SK-N-SH treated with all-trans-retinoic acid at 6 μM for 48 hours (cell line): ENCODE results near the gene ETV6.

Experiments used
- ATAC-seq: fragments of 200-7000 bp; cut with Tn5 transposase; 3 replicates; pipeline ENCODE4 v1.9.1; 2020; ENCODE audit warnings: mild to moderate bottlenecking, moderate library complexity
- ARNTL ChIP-seq: fragments of 450-650 bp; formaldehyde crosslinking; IDR thresholded peaks from 2 replicates; pipeline ENCODE4 v1.5.0; 2020; ENCODE audit warnings: low read depth, mild to moderate bottlenecking, moderate library complexity, borderline replicate concordance
- BACH2 ChIP-seq: fragments of 250-450 bp; sonication (Bioruptor Pico); IDR thresholded peaks from 2 replicates; pipeline ENCODE4 v1.9.0; 2021; ENCODE audit warnings: mild to moderate bottlenecking, borderline replicate concordance
- CREB5 ChIP-seq: fragments of 250-450 bp; sonication (Bioruptor Pico); IDR thresholded peaks from 2 replicates; pipeline ENCODE4 v1.5.1; 2020; ENCODE audit warnings: low read depth, mild to moderate bottlenecking, moderate library complexity
- CSDC2 ChIP-seq: fragments of 250-450 bp; sonication (Bioruptor Pico); IDR thresholded peaks from 2 replicates; pipeline ENCODE4 v1.5.0; 2020; ENCODE audit warnings: mild to moderate bottlenecking, moderate library complexity
- CSRNP3 ChIP-seq: fragments of 250-450 bp; sonication (Bioruptor Pico); IDR thresholded peaks from 2 replicates; pipeline ENCODE4 v1.5.1; 2021; ENCODE audit warnings: mild to moderate bottlenecking, moderate library complexity
- ESRRG ChIP-seq: fragments of 250-450 bp; sonication (Bioruptor Pico); IDR thresholded peaks from 2 replicates; pipeline ENCODE4 v1.6.1; 2021; ENCODE audit warnings: mild to moderate bottlenecking
- ISL1 ChIP-seq: fragments of 250-450 bp; sonication (Bioruptor Pico); IDR thresholded peaks from 2 replicates; pipeline ENCODE4 v2.1.2; 2022; ENCODE audit warnings: mild to moderate bottlenecking, moderate library complexity
- OSR1 ChIP-seq: fragments of 250-450 bp; sonication (Bioruptor Pico); IDR thresholded peaks from 2 replicates; pipeline ENCODE4 v1.8.0; 2022; ENCODE audit warnings: moderate library complexity, mild to moderate bottlenecking, inconsistent platforms
- POU6F1 ChIP-seq: fragments of 250-450 bp; sonication (Bioruptor Pico); IDR thresholded peaks from 2 replicates; pipeline ENCODE4 v1.8.0; 2021; ENCODE audit warnings: low read depth, mild to moderate bottlenecking, moderate library complexity, borderline replicate concordance
- PPARA ChIP-seq: fragments of 250-450 bp; sonication (Bioruptor Pico); IDR thresholded peaks from 2 replicates; pipeline ENCODE4 v1.5.0; 2020; ENCODE audit warnings: mild to moderate bottlenecking, borderline replicate concordance
- RARB ChIP-seq: fragments of 250-450 bp; sonication (Bioruptor Pico); IDR thresholded peaks from 2 replicates; pipeline ENCODE4 v1.8.0; 2021; ENCODE audit warnings: mild to moderate bottlenecking, moderate library complexity
- SNAI2 ChIP-seq: fragments of 250-450 bp; sonication (Bioruptor Pico); IDR thresholded peaks from 2 replicates; pipeline ENCODE4 v1.5.0; 2020; ENCODE audit warnings: mild to moderate bottlenecking, moderate library complexity
- TOX ChIP-seq: fragments of 250-450 bp; sonication (Bioruptor Pico); IDR thresholded peaks from 2 replicates; pipeline ENCODE4 v1.8.0; 2021; ENCODE audit warnings: mild to moderate bottlenecking, moderate library complexity, borderline replicate concordance
- TSHZ2 ChIP-seq: fragments of 250-450 bp; sonication (Bioruptor Pico); IDR thresholded peaks from 2 replicates; pipeline ENCODE4 v1.5.0; 2020; ENCODE audit warnings: mild to moderate bottlenecking, moderate library complexity
- ZC3H10 ChIP-seq: fragments of 250-450 bp; sonication (Bioruptor Pico); IDR thresholded peaks from 2 replicates; pipeline ENCODE4 v1.5.1; 2021; ENCODE audit warnings: mild to moderate bottlenecking, moderate library complexity
- ZFP3 ChIP-seq: fragments of 250-450 bp; sonication (Bioruptor Pico); IDR thresholded peaks from 2 replicates; pipeline ENCODE4 v1.5.0; 2020; ENCODE audit warnings: mild to moderate bottlenecking, moderate library complexity
- ZFP30 ChIP-seq: fragments of 450-650 bp; formaldehyde crosslinking; IDR thresholded peaks from 2 replicates; pipeline ENCODE4 v1.5.0; 2022; ENCODE audit warnings: mild to moderate bottlenecking, moderate library complexity
- ZNF565 ChIP-seq: fragments of 450-650 bp; formaldehyde crosslinking; conservative IDR thresholded peaks from 2 replicates; pipeline ENCODE4 v1.5.0; 2020; ENCODE audit warnings: low read depth, mild to moderate bottlenecking, moderate library complexity
- ZNF70 ChIP-seq: fragments of 450-650 bp; formaldehyde crosslinking; IDR thresholded peaks from 2 replicates; pipeline ENCODE4 v1.5.0; 2020; ENCODE audit warnings: mild to moderate bottlenecking, moderate library complexity

Gene ETV6

GRCh38 chr12:11834104-11834812, 184.8 kb downstream of the ETV6 start (continued):
- TF ChIP-seq ZNF565 (CRISPR knock-in tag), result no peak
- no peak for TF ChIP-seq TSHZ2
- no peak for TF ChIP-seq ESRRG (CRISPR knock-in tag)
- no peak for TF ChIP-seq ZC3H10

GRCh38 chr12:11834931-11835330, 185.5 kb downstream of the ETV6 start:
- TF ChIP-seq SNAI2 (CRISPR knock-in tag) (no peak), ZNF565 (CRISPR knock-in tag) (no peak), ZC3H10 (no peak), CREB5 (CRISPR knock-in tag) (no peak), ISL1 (CRISPR knock-in tag) (no peak), TOX (CRISPR knock-in tag) (no peak)

GRCh38 chr12:11836282-11837151, 187.0 kb downstream of the ETV6 start:
- ATAC-seq, result no peak
- TF ChIP-seq ARNTL (CRISPR knock-in tag), result no peak
- TF ChIP-seq ZC3H10, result no peak
- TF ChIP-seq ZNF70 (CRISPR knock-in tag), result no peak
- TF ChIP-seq BACH2 (CRISPR knock-in tag), result no peak
- no peak for TF ChIP-seq ISL1 (CRISPR knock-in tag)
- TF ChIP-seq CSDC2, result no peak
- TF ChIP-seq POU6F1 (CRISPR knock-in tag), result no peak
- TF ChIP-seq ZFP3 (CRISPR knock-in tag), result no peak
- no peak for TF ChIP-seq RARB (CRISPR knock-in tag)
- no peak for TF ChIP-seq ZFP30 (CRISPR knock-in tag)
- no peak for TF ChIP-seq ZNF565 (CRISPR knock-in tag)
- TF ChIP-seq CREB5 (CRISPR knock-in tag), result no peak
- TF ChIP-seq TOX (CRISPR knock-in tag), result no peak
- TF ChIP-seq PPARA (CRISPR knock-in tag), result no peak
- no peak for TF ChIP-seq CSRNP3 (CRISPR knock-in tag)
- no peak for TF ChIP-seq OSR1

More at GRCh38 chr12:11834931-11835330, 185.5 kb downstream of the ETV6 start:
- no peak for ATAC-seq
